Osteocyte (in vitro differentiated cells): Measurements from ENCODE around the gene CLK2. TPM values are rescaled to one million over a fixed set of nuclear protein-coding genes. Genes with fewer than 3 reads are reported as not detected.

Experiments used
- DNase-seq: peaks from one replicate; pipeline ENCODE4 v3.0.0; 2021; ENCODE audit warnings: mixed read lengths; ENCODE audit not compliant: unreplicated experiment; ENCODE audit errors: extremely low spot score
- H3K27ac Mint-ChIP-seq: one replicate; pipeline ENCODE4 v1.8.0; 2021; ENCODE audit warnings: mild to moderate bottlenecking, mixed read lengths; ENCODE audit not compliant: unreplicated experiment
- H3K27me3 Mint-ChIP-seq: one replicate; pipeline ENCODE4 v1.8.0; 2021; ENCODE audit warnings: mixed read lengths; ENCODE audit not compliant: unreplicated experiment
- H3K36me3 Mint-ChIP-seq: one replicate; pipeline ENCODE4 v1.8.0; 2021; ENCODE audit warnings: mixed read lengths; ENCODE audit not compliant: unreplicated experiment
- H3K4me1 Mint-ChIP-seq: one replicate; pipeline ENCODE4 v1.8.0; 2021; ENCODE audit warnings: mixed read lengths; ENCODE audit not compliant: unreplicated experiment
- H3K4me3 Mint-ChIP-seq: one replicate; pipeline ENCODE4 v1.8.0; 2021; ENCODE audit warnings: mild to moderate bottlenecking, moderate library complexity, mixed read lengths; ENCODE audit not compliant: unreplicated experiment
- H3K9me3 Mint-ChIP-seq: one replicate; pipeline ENCODE4 v1.8.0; 2021; ENCODE audit warnings: mixed read lengths; ENCODE audit not compliant: unreplicated experiment
- CTCF ChIP-seq: fragments of 200-600 bp; sonication (generic); IDR thresholded peaks from 2 replicates; pipeline ENCODE4 v1.5.0; 2021; ENCODE audit warnings: antibody characterized with exemption, mild to moderate bottlenecking, moderate library complexity
- total RNA-seq: library from RNA; stranded (reverse); gene quantifications from 2 replicates; pipeline ENCODE4 v1.2.1, GENCODE V29; 2021

The CLK2 gene
- total RNA-seq, 1 donor from 2014 or later: 63.5 TPM

- Mint-ChIP-seq H3K4me3 (peak overlapping the region; percentile 79), H3K27ac (peak overlapping the region; percentile 71), H3K27me3 (no peaks in the 10 kb centered on the region), H3K4me1 (peaks cover 33% of the 10 kb centered on the region), H3K9me3 (no peaks in the 10 kb centered on the region), H3K36me3 (peaks cover 8% of the 10 kb centered on the region)
- DNase-seq: no peak
- TF ChIP-seq CTCF: no peak
These were observed 19.5 kb downstream of the CLK2 start for GRCh38 chr1:155253797-155254196.

DNA sequence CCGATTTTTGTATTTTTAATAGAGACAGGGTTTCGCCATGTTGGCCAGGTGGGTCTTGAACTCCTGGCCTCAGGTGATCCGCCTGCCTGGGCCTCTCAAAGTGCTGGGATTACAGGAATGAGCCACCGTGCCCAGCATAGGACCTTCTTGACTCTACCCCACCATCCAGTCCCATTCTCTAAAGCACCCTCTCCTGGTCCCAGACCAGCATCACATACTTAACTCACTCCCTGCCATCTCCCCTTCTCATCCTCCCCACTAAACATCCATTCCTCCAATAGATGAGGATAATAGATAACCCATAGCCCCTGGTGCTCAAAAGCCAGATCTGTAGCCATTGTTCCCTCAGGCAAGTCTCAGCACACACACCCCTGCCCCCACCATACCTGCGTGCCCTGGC is 20.1 kb downstream of the CLK2 start:
- peak overlapping the region; percentile 71 for H3K27ac Mint-ChIP-seq
- H3K27me3 Mint-ChIP-seq: no peaks in the 10 kb centered on the region
- H3K9me3 Mint-ChIP-seq: no peaks in the 10 kb centered on the region
- peak overlapping the region; percentile 79 for H3K4me3 Mint-ChIP-seq
- H3K4me1 Mint-ChIP-seq: peaks cover 33% of the 10 kb centered on the region
- peaks cover 10% of the 10 kb centered on the region for H3K36me3 Mint-ChIP-seq
- no peak for TF ChIP-seq CTCF
- no peak for DNase-seq

DNA sequence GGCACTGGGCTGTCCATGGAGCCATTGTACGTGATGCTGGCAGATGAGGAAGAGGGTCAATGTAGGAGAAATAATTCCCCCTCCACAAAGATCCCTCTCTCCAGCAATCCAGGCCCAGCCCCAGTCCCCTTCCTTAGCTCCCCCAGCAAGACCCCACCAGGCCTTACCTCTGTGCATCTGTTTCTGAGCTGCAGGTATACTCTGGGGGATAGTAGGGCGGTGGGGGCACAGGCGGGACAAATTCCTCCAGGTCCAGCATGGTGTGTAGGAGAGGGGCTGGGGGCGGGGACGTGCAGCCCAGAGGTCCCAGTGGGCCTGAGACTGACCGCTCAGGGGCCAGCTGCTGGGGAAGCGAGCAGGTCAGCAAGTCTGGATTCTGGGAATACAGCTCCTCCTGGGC is 21.7 kb downstream of the CLK2 start:
- Mint-ChIP-seq H3K9me3 (no peaks in the 10 kb centered on the region), H3K4me3 (no peak overlapping the region), H3K27ac (no peak overlapping the region), H3K27me3 (no peaks in the 10 kb centered on the region), H3K36me3 (peaks cover 6% of the 10 kb centered on the region), H3K4me1 (peaks cover 30% of the 10 kb centered on the region)
- TF ChIP-seq CTCF: no peak
- DNase-seq: no peak

DNA sequence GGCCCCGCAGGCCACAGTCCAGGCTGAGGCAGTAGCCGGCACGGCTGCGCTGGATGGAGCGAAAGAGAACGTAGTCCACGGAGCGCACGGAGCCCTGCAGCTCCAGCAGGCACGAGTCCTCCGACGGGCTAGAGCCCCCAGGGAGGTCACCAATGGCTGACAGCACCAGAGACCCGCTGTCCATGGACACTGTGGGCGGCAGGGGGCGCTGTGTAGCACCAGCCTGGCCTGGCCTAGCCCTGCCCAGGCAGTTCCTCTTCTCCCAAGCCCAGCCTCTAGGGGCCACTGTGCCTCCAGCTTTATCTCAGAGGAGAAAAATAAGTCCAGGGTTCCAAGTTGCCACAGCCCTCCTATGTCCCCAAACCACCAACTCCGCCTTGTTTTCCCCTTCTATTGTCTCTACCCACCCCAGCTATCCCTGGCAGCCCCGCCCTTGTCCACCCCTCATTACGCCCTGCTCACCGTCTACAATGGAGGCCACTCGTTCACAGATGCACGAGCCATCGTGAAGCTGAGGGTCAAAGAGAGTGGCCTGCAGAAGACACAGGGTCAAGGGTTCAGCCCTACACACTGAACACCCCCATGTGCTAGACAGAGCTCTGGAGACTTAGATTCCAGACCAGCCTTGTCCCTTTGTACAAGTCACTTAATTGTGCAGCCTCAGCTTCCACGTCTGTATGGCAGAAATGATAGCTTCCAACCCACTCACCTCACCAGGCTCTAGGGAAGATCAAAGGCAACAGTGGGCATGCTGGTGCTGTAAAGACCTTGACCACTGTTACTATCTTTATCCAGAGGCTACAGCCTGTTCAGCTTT is 22.5 kb downstream of the CLK2 start:
- H3K4me1 Mint-ChIP-seq: peaks cover 26% of the 10 kb centered on the region
- H3K27ac Mint-ChIP-seq: peak overlapping the region; percentile 50
- H3K9me3 Mint-ChIP-seq: no peaks in the 10 kb centered on the region
- peak; percentile 98 for DNase-seq
- no peak overlapping the region for H3K4me3 Mint-ChIP-seq
- no peaks in the 10 kb centered on the region for H3K27me3 Mint-ChIP-seq
- peaks cover 7% of the 10 kb centered on the region for H3K36me3 Mint-ChIP-seq
- TF ChIP-seq CTCF: no peak

DNA sequence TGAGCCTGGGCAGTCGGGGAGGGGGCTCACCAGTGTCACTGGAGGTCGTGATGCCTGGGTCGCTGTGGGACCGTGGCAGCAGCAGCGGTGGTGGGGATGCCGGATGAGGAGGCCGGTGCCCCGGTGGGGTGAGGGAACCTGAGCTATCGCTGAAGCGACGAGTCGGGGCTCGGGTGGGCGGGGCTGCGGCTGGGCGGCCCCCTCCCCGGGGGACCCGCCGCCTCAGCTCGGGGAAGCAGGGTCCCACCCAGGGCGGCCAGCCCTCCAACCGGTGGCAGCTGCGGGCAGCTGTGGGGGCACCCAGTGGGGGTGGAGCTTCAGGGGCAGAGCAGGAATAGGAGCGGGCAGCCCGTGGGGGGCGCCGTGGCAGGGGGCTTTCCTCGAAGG is 23.1 kb downstream of the CLK2 start:
- no peak overlapping the region for H3K4me3 Mint-ChIP-seq
- H3K4me1 Mint-ChIP-seq: peaks cover 23% of the 10 kb centered on the region
- peaks cover 7% of the 10 kb centered on the region for H3K36me3 Mint-ChIP-seq
- H3K27ac Mint-ChIP-seq: no peak overlapping the region
- no peaks in the 10 kb centered on the region for H3K9me3 Mint-ChIP-seq
- no peaks in the 10 kb centered on the region for H3K27me3 Mint-ChIP-seq
- DNase-seq: no peak
- no peak for TF ChIP-seq CTCF
